Endothelial cell of umbilical vein (primary cell): ENCODE measurements around the gene HECW1. TPM values are rescaled to one million over a fixed set of nuclear protein-coding genes. Genes with fewer than 3 reads are reported as not detected.

ENCODE experiments used
- BruUV-seq: library from RNA; stranded (reverse); fragments of 400-500 nt; replicated peaks from 2 replicates; lab custom pipeline; 2021; lab: Mats Ljungman, UMichigan
- CTCF ChIA-PET: fragments of 300-600, 350-600 bp; sonication (Branson Sonifier 250); formaldehyde crosslinking; loops from one replicate; lab custom pipeline; 2021; ENCODE audit warnings: antibody characterized with exemption, inconsistent platforms; lab: Charles Lee
- POLR2A ChIA-PET: fragments of 300-600, 350-600 bp; sonication (Branson Sonifier 250); formaldehyde crosslinking; loops from one replicate; lab custom pipeline; 2021; ENCODE audit warnings: antibody characterized with exemption, inconsistent platforms; lab: Charles Lee
- DNase-seq: peaks from one replicate; pipeline ENCODE4 v3.0.0-alpha.2; 2011; ENCODE audit warnings: low read depth, low spot score
- FAIRE-seq: peaks from 2 replicates; lab custom pipeline; 2011; peaks lifted over from hg19 to GRCh38; lab: Jason Lieb, UNC
- H2AFZ ChIP-seq: 2 replicates; pipeline ENCODE4 v1.6.0; 2012; ENCODE audit warnings: low read depth, low read length, control low read depth, inconsistent platforms
- H3K27ac ChIP-seq: 2 replicates; pipeline ENCODE4 v1.5.1; 2011; ENCODE audit warnings: low read depth, mild to moderate bottlenecking, control low read depth, low read length, moderate library complexity; ENCODE audit not compliant: insufficient read depth
- H3K27me3 ChIP-seq, 2 experiments: 2 replicates each; pipeline versions ENCODE4 v1.6.0 to v1.6.1; 2011; ENCODE audit warnings: low read length in 2 of 2, mixed read lengths in 1 of 2; ENCODE audit not compliant: control insufficient read depth in 2 of 2, insufficient read depth in 2 of 2
- H3K36me3 ChIP-seq, 2 experiments: 2 replicates in 1 of 2; 3 replicates in 1 of 2; pipeline ENCODE4 v1.5.1; 2011; ENCODE audit warnings: low read length in 2 of 2, mild to moderate bottlenecking in 1 of 2, moderate library complexity in 1 of 2; ENCODE audit not compliant: control insufficient read depth in 2 of 2, insufficient read depth in 2 of 2; ENCODE audit errors: extremely low read depth in 1 of 2
- H3K4me1 ChIP-seq: 3 replicates; pipeline ENCODE4 v1.5.1; 2011; ENCODE audit warnings: mild to moderate bottlenecking, low read length; ENCODE audit not compliant: control insufficient read depth, insufficient read depth; ENCODE audit errors: extremely low read depth
- H3K4me2 ChIP-seq: 2 replicates; pipeline ENCODE4 v1.6.1; 2011; ENCODE audit warnings: low read length, control low read depth, mixed read lengths; ENCODE audit not compliant: insufficient read depth
- H3K4me3 ChIP-seq, 3 experiments: fragments of 200-600 bp in 1 of 3; sonication (generic), shearing (Covaris generic) in 1 of 3; replicated peaks in 1 of 3; 2 replicates each; pipeline ENCODE4 v1.5.1; 2011 to 2016; ENCODE audit warnings: control low read depth in 3 of 3, low read length in 3 of 3, mild to moderate bottlenecking in 2 of 3, inconsistent platforms in 1 of 3, low read depth in 1 of 3, moderate library complexity in 1 of 3; ENCODE audit not compliant: insufficient read depth in 1 of 3
- H3K79me2 ChIP-seq: 2 replicates; pipeline ENCODE4 v1.6.0; 2012; ENCODE audit warnings: low read length, inconsistent platforms; ENCODE audit not compliant: control insufficient read depth, insufficient read depth
- H3K9ac ChIP-seq: replicated peaks from 2 replicates; pipeline ENCODE3; 2011; ENCODE audit warnings: low read length, control low read depth; ENCODE audit not compliant: insufficient read depth; ENCODE audit errors: extremely low read depth
- H3K9me1 ChIP-seq: replicated peaks from 3 replicates; pipeline ENCODE4 v1.6.0; 2011; ENCODE audit warnings: mild to moderate bottlenecking, low read length; ENCODE audit not compliant: control insufficient read depth, insufficient read depth; ENCODE audit errors: extremely low read depth
- H3K9me3 ChIP-seq: replicated peaks from 2 replicates; pipeline ENCODE4 v1.5.1; 2012; ENCODE audit warnings: low read length, inconsistent platforms; ENCODE audit not compliant: control insufficient read depth, insufficient read depth
- H4K20me1 ChIP-seq: replicated peaks from 2 replicates; pipeline ENCODE3; 2011; ENCODE audit warnings: mild to moderate bottlenecking, low read length; ENCODE audit not compliant: control insufficient read depth, insufficient read depth; ENCODE audit errors: extremely low read depth
- CTCF ChIP-seq, 2 donors: IDR thresholded peaks; 1 replicate in 1 of 2; 2 replicates in 1 of 2; pipeline ENCODE4 v1.5.1; 2011; ENCODE audit warnings: low read length in 2 of 2, mild to moderate bottlenecking in 2 of 2, moderate library complexity in 2 of 2, control low read depth in 1 of 2, inconsistent platforms in 1 of 2, low read depth in 1 of 2; ENCODE audit not compliant: insufficient read depth in 1 of 2; ENCODE audit errors: extremely low read depth in 1 of 2
- MAX ChIP-seq: IDR thresholded peaks from 2 replicates; pipeline ENCODE4 v1.6.1; 2011; ENCODE audit not compliant: insufficient read depth, insufficient read length
- POLR2A ChIP-seq: IDR thresholded peaks from 2 replicates; pipeline ENCODE4 v1.6.1; 2012; ENCODE audit warnings: low read depth, mild to moderate bottlenecking, control low read depth, low read length
- POLR2AphosphoS5 ChIP-seq: IDR thresholded peaks from 2 replicates; pipeline ENCODE4 v1.6.1; 2012; ENCODE audit warnings: low read depth, mild to moderate bottlenecking, control low read depth, low read length, moderate library complexity; ENCODE audit not compliant: insufficient read depth
- dilution Hi-C: fragments of 300-500 bp; cut with MboI; formaldehyde crosslinking; loops from one replicate; pipeline ENCODE4 v1.15.0; 2019; ENCODE audit warnings: low sequenced_read_pairs; ENCODE audit not compliant: extremely low pct_ligation_motif_present
- intact Hi-C: fragments of 100-400 bp; cut with micrococcal nuclease; formaldehyde crosslinking; loops from one replicate; pipeline ENCODE4 v1.10.0; 2022
- polyA plus RNA-seq, 4 experiments: library from polyadenylated mRNA; depleted of rRNA in 3 of 4; stranded (reverse) in 3 of 4; unstranded in 1 of 4; fragments of >200 nt; gene quantifications; 2 replicates each; pipeline versions ENCODE4 v1.2.1 to v1.2.3, GENCODE V29; 2011 to 2012; ENCODE audit warnings: missing spikeins in 1 of 4
- total RNA-seq: library from RNA; stranded (reverse); gene quantifications from 2 replicates; pipeline ENCODE4 v1.2.3, GENCODE V29; 2021

Gene HECW1
- total and polyA plus RNA-seq, 2 donors (not counting 3 experiments of a cell fraction or from before 2014, with no cell fraction given) = not detected

GRCh38 chr7:43582503-43583423 is 470.3 kb downstream of the HECW1 start, which contains the start of gene STK17A:
Gene STK17A (plus strand): TSS chr7:43583108. CDS start chr7:43583244, 136 bp downstream.
- Histone ChIP-seq H2AFZ (peak within 1 kb of the TSS; percentile 24), H3K36me3 (no peaks in the 10 kb centered on the region), H3K4me2 (peak within 1 kb of the TSS; percentile 74), H3K79me2 (peaks cover 48% of the 10 kb centered on the region), H3K9ac (peak within 1 kb of the TSS; percentile 96), H3K4me3 (peak within 1 kb of the TSS; percentile 74 to 89 (median 76)), H3K9me1 (no peaks in the 10 kb centered on the region), H3K4me1 (peaks cover 33% of the 10 kb centered on the region), H3K27me3 (peaks cover 2 to 12% of the 10 kb centered on the region in 2 experiments), H3K9me3 (no peaks in the 10 kb centered on the region), H3K27ac (peak within 1 kb of the TSS; percentile 49), H4K20me1 (peaks cover 7% of the 10 kb centered on the region)
- dilution Hi-C loops (loop anchor here (25.0 kb wide), 1 partner anchor 130 kb away; no protein-coding TSS in a partner anchor), intact Hi-C loops (loop anchor here (1.0 to 10.0 kb wide), 7 partner anchors 65 to 648 kb away; partner anchors contain the start of genes COA1, MRPL32 and PSMA2)
- TF ChIP-seq POLR2A = peak; percentile 96
- peak; percentile 94 for TF ChIP-seq POLR2AphosphoS5
- peak; percentile 97 to 100 for TF ChIP-seq CTCF (IDR thresholded peaks at IDR 0.05; ENCODE audit: extremely low read depth in 1 of 2, insufficient read depth in 1 of 2, low read depth in 1 of 2, low read length in 2 of 2)
- no peak for TF ChIP-seq MAX
- CTCF ChIA-PET = interaction anchor here (0.6 to 9.5 kb wide), 74 partner anchors 8 to 1440 kb away, joined by 3 to 603 read pairs (median 5); partner anchors contain the start of genes BLVRA, COA1, MRPL32 and PSMA2
- POLR2A ChIA-PET = interaction anchor here (0.6 to 2.3 kb wide), 35 partner anchors 8 to 651 kb away, joined by 3 to 73 read pairs (median 5); partner anchors contain the start of genes BLVRA, COA1, MRPL32 and PSMA2
- FAIRE-seq (peak; percentile 60), DNase-seq (peak; percentile 92)
- no TSS peak for BruUV-seq
